ENCODE measurements around the gene PRIM2.
"Not testable (repeated sequence)": the region's sequence is repeated elsewhere in the genome, so short reads cannot be mapped to it uniquely, and the experiment has no call there.

Gene PRIM2, protein sequence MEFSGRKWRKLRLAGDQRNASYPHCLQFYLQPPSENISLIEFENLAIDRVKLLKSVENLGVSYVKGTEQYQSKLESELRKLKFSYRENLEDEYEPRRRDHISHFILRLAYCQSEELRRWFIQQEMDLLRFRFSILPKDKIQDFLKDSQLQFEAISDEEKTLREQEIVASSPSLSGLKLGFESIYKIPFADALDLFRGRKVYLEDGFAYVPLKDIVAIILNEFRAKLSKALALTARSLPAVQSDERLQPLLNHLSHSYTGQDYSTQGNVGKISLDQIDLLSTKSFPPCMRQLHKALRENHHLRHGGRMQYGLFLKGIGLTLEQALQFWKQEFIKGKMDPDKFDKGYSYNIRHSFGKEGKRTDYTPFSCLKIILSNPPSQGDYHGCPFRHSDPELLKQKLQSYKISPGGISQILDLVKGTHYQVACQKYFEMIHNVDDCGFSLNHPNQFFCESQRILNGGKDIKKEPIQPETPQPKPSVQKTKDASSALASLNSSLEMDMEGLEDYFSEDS

GRCh38 chr6:57317060-57317943 is at the start of gene PRIM2:
TSS of gene PRIM2 (plus strand) at chr6:57317630. CDS start at chr6:57318446, 816 bp downstream.
- DNase-seq = peak; percentile 87 to 88

- DNase-seq = no peak
Observed at GRCh38 chr6:57268294-57268640, 49.2 kb upstream of the PRIM2 start.

DNA sequence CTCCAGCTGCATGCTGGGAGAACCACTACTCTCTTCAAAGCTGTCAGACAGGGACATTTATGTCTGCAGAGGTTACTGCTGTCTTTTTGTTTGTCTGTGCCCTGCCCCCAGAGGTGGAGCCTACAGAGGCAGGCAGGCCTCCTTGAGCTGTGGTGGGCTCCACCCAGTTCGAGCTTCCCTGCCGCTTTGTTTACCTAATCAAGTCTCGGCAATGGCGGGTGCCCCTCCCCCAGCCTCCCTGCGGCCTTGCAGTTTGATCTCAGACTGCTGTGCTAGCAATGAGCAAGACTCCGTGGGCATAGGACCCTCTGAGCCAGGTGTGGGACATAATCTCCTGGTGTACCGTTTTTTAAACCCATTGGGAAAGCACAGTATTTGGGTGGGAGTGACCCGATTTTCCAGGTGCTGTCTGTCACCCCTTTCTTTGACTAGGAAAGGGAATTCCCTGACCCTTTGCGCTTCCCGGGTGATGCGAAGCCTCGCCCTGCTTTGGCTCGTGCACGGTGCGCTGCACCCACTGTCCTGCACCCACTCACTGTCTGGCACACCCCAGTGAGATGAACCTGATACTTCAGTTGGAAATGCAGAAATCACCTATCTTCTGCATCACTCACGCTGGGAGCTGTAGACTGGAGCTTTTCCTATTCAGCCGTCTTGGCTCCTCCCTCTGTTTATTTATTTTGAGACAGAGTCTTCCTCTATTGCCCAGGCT is 43.2 kb upstream of the PRIM2 start:
- DNase-seq = not testable (repeated sequence)

GRCh38 chr6:57275384-57275783 is 42.0 kb upstream of the PRIM2 start:
- no peak for DNase-seq

- DNase-seq = no peak
Observed at GRCh38 chr6:57276946-57277345, 40.5 kb upstream of the PRIM2 start.

DNA sequence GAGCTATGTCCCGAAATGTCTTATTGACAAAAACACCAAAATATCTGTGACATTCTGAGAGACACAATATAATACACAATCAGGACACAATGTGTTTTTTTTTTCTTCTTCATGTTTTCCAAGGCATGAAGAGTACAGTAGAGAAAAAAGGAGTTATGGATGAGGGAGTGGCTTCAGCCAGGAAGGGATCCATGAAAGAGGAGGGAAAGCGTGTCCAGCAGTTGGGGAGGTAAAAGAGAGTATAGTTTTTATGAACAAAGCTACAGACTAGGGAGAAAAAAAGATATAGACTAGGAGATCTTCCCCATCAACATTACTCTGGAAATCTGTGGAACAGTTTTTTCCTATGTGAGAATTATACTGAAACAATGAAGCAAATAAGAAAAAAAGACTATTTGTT is 38.9 kb upstream of the PRIM2 start:
- DNase-seq = no peak

- no peak for DNase-seq
Observed at GRCh38 chr6:57279013-57279412, 38.4 kb upstream of the PRIM2 start.

GRCh38 chr6:57283106-57283505 is 34.3 kb upstream of the PRIM2 start:
- DNase-seq = no peak

DNA sequence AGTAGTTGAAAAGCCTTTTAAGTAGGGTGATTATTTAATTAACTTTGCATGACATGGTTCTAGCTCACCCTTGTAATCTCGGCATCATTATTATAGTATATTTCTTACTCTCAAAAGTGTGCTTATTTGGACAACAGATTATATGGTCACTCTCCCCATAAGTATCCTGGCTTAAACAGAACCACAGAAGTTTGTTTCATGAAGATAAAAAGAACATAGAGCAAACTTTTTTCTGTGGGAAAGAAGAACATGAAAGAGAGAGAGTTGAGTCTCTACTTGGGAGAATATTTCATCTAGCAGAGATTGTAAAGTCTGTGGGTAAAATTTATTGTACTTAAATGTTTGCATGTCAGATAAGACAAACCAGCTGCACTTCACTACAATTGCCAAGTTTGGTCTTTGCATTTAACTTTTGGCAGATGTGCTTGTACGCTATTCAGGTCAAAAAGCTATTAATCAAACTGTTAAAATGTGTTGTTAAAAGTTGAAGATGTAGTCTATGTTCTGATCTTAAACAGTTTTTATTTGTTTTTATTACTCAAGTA is 33.4 kb upstream of the PRIM2 start:
- no peak for DNase-seq

GRCh38 chr6:57288136-57288535 is 29.3 kb upstream of the PRIM2 start:
- not testable (repeated sequence) for DNase-seq

GRCh38 chr6:57293472-57293871 is 24.0 kb upstream of the PRIM2 start:
- DNase-seq = not testable (repeated sequence)

GRCh38 chr6:57294862-57295445 is 22.5 kb upstream of the PRIM2 start:
- no peak for DNase-seq

- DNase-seq = no peak
Observed at GRCh38 chr6:57297505-57297904, 19.9 kb upstream of the PRIM2 start.

DNA sequence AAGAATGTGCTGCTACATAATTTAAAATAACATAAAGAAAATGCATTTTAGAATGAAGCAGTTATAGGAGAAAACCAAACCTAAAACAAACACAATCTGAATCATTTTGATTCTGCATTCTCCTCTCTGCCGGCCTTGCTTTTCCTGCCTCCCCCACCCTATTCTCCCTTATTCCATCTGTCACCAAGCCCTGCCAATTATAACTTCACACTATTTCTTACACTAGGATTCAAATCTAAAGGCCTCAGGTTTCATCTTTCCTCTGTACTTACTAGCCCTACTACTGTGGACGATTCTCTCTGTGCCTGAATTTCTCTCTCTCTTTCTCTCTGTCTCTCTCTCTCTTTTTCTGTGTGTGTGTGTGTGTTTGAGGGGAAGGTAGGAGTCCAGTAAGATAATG is 18.7 kb upstream of the PRIM2 start:
- DNase-seq = no peak

DNA sequence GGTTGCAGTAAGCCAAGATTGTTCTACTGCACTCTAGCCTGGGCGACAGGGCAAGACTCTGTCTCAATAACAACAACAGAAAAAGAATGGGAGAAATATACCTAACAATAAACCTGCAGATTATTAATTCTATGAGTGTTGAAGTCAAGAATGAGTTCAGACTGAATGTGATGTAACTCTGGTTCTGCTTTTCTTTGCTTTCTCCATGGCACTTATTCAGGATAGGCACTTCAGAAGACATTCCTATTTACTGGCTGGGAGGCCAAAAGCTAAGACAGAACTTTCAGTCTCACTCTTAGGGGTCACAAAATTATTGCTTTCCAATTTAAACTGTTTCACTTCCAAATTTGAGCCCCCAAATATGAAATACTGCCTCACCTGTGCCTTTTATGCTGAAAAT is 15.7 kb upstream of the PRIM2 start:
- no peak for DNase-seq

DNA sequence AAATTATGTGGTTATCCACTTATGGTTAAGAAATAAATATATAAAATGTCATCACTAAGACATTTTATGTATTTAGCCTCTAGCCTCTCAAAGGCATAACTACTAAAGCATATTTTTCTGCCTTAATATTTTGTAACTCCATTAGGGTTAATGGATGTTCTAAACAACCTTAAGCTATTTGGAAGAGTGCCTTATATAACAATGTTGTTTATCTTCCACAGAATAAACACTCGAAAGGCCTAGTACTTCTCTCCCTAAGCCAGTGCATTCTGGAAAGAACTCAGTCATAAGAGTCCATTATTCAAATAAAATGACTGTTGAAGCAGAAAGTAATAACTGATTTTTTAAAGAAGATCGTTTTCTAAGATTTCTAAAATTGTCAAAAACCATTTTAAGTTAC is 15.0 kb upstream of the PRIM2 start:
- no peak for DNase-seq

DNA sequence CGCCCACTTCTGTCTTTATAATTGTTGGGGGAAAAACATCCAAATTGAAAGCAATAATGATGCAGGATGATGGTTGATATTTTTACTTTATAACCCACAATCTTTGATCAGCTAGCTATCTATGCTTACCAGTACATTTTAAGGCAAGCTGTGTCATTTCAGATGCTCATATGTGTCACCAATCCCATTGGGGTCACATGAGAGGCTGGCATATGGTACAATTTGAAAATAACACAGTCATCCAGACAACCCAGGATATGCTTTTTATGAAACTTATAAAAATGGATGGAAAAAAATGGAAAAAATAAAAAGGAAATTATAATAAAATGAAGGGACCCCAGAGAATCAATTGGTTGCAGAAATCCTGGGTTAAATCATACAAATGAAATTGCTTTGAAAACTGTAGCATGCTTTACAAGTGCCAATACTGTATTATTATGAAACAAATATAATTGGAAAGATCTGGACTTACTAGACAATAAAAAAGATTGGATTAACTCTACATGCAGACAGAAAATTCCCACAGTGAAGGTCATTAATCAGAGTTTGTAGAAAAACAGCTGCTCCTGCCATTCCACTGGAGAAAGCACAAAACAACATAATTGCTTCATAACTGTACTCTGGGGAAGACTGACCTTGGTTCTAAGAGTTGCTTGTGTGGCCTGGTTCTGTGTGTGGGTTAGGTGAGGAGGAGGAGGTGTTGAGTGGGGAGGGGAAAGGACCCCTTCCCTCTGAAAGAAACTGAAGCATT is 13.3 kb upstream of the PRIM2 start:
- no peak for DNase-seq

- DNase-seq = no peak
Observed at GRCh38 chr6:57305107-57305506, 12.3 kb upstream of the PRIM2 start.

DNA sequence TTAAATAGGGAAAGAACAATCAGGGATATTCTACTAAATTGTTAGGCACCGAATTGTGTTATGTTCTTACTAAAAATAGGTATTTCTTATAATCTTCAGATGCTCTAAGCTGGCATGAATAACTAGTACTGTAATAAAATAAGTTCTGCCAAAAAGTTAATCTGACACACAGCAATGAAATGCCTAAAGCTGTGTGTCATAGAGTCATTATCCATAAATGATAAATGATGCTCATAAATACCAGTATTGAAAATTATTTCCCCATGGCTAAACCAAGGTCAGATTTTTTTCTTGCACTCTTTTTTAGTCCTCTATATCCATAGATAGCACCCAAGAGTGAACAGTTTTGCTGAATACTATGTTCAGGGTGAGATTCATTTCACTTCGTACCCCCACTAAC is 11.7 kb upstream of the PRIM2 start:
- no peak for DNase-seq

DNA sequence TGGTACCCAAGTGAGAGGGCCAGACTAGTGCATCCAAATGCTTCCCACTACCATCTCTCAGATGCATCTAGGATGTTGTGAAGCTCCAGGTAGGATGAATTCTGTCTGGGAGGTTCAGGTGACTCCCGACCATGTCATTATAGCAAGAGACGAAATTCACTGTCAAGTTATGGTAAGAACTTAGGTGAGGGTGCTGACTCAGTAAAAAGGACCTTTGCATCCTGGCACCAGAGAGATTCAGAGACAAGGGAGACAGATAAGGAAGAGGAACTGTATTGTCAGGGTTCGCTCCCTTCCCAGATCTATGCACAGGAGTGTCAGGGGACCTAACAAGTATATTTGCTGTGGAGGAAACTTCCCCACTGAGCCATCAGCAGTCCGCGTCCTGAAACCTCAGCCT is 11.2 kb upstream of the PRIM2 start:
- DNase-seq = no peak

DNA sequence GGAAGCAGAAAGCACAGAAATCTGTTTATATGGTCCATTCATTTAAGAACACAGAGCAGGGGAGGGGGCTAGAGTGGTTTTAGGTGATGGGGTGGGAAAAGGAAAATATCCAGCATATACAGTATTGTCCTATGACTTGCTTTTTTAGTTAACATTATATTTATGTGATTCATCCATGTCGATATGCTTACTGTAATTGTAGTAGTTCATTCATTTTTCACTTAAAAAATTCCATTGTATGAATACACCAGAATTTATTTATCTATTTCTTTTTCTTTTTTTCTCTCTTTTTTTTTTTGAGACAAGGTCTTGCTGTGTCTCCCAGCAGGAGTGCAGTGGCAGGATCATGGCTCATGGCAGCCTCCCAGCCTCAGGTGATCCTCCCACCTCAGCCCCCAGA is 9.6 kb upstream of the PRIM2 start:
- no peak for DNase-seq

DNA sequence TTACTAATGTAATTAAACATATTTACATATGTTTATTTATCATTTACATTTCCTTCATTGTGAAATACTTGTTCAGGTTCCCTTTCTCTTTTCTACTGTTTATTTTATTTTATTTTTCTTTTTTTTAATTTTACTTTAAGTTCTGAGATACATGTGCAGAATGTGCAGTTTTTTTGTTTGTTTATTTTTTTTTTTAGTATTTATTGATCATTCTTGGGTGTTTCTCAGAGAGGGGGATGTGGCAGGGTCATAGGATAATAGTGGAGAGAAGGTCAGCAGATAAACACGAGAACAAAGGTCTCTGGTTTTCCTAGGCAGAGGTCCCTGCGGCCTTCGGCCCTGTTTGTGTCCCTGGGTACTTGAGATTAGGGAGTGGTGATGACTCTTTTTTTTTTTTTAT is 8.7 kb upstream of the PRIM2 start:
- DNase-seq = not testable (repeated sequence)

All from activated T-cell treated with anti-CD3 and anti-CD28 coated beads, Interleukin-2, amount 50 U/mL, for 48 hours (primary cell).